ENCODE results near the gene VPS9D1. TPM values are rescaled to one million over a fixed set of nuclear protein-coding genes. Genes with fewer than 3 reads are reported as not detected.

The VPS9D1 gene
- polyA plus RNA-seq, 1 donor from 2014 or later: 29.9 TPM

DNA sequence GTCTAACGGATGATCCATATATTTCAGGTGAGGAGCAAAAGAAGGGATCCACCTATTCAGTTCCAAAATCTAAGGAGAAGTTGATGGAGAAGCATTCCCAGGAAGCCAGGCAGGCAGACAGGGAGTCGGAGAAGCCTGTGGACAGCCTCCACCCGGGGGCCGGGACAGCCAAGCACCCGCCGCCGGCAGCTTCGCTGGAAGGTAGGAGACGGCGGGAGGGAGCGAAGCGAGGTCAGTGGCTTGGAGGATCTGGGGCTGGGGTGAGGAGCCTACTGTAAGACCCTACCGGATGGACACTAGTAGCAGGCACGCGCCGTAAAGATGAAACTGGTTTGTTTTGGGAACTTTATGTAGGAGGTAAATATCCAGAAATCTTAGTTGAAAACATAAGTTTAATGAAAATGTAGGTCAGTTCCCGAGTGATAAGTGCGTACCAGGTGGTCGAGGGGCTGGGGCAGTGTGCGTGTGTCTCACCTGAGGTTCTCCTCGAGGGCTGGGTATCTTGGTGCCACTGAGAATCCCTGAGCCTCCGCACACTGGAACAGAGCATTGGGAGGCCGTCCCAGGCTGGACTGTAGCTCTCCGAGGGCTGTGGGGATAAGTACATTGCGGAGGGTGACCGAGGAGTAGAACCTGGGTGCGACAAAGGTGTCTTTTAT, 62.3 kb downstream of the VPS9D1 start:
- TF ChIP-seq POLR2AphosphoS5 (IDR thresholded peaks at IDR 0.05) (no peak), SMC3 (conservative IDR thresholded peaks at IDR 0.05; ENCODE audit: poor library complexity) (peak; percentile 9)
- Histone ChIP-seq H2AFZ (ENCODE audit: low read depth, low read length) (peak overlapping the region; percentile 65), H3K9me2 (ENCODE audit: insufficient read depth, low read length) (no peaks in the 10 kb centered on the region)

DNA sequence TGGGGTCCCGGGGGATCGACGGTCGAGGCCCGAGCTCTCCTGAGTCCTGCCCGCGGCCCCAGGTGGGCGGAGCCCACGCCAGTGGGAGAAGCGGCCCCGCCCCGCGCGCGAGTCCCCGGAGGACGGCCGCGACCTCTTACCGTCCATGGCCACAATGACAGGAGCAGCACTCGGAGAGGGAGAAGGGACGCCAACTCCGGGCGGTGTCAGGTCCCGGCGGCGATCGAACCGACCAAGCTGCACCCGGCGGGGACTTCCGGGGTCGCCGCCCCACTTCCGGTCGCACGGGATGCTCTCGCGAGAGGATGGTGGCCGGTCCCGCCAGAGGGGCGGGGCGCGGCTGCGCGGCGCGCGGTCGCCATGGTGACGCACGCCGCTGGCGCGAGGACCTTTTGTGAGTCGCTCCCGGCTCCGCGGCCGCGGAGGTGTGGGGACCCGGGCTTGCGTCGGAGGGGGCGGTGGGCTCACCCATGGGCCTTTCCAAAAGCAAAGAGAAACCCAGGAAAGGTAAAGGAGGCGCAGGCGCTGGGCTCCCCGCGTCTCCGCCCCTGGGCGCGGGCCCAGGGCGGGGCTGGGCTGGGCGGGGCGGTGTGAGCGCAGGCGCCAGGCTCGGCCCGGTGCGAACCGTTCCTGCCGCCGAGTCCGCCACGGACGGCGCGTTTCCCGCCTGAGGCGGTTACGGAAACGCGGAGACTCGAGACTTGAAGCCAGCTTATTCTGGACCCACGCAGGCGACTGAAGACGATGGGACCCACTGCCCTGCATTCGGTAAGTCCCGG, 63.1 kb downstream of the VPS9D1 start, which contains the start of the genes CHMP1A and SPATA33:
CHMP1A (minus strand) TSS at position 267 of the 779 bp plus-strand sequence; CDS start at position 147, 120 bp downstream.
SPATA33 (plus strand) TSS at position 395 of the 779 bp plus-strand sequence; CDS start at position 471, 76 bp downstream.
- H3K36me3 ChIP-seq (ENCODE audit: insufficient read depth, low read length): peaks cover 11% of the 10 kb centered on the region
- H3K9ac ChIP-seq (ENCODE audit: low read length): peak within 1 kb of the TSS; percentile 84
- H3K27ac ChIP-seq (ENCODE audit: low read length): peak within 1 kb of the TSS; percentile 66

More for the DNA sequence above, 62.3 kb downstream of the VPS9D1 start:
- Histone ChIP-seq H3K27ac (ENCODE audit: low read length) (peak overlapping the region; percentile 66), H3F3A (ENCODE audit: insufficient read depth, low read length, poor library complexity, severe bottlenecking) (no peaks in the 10 kb centered on the region), H3K4me3 (ENCODE audit: low read length) (peak overlapping the region; percentile 94), H3K36me3 (ENCODE audit: insufficient read depth, low read length) (peaks cover 11% of the 10 kb centered on the region), H3K9me3 (ENCODE audit: low read length) (no peaks in the 10 kb centered on the region), H3K27me3 (ENCODE audit: insufficient read depth, low read depth, low read length) (no peaks in the 10 kb centered on the region), H3K79me2 (replicated peaks; ENCODE audit: insufficient read depth, low read length) (peaks cover 43% of the 10 kb centered on the region), H4K20me1 (ENCODE audit: insufficient read depth) (no peaks in the 10 kb centered on the region), H3K9ac (ENCODE audit: low read length) (peak overlapping the region; percentile 84), H3K4me2 (ENCODE audit: low read length) (peak overlapping the region; percentile 34)

More for the DNA sequence above, 63.1 kb downstream of the VPS9D1 start, which contains the start of the genes CHMP1A and SPATA33:
- H3K9me3 ChIP-seq (ENCODE audit: low read length): no peaks in the 10 kb centered on the region
- H3K4me2 ChIP-seq (ENCODE audit: low read length): peak within 1 kb of the TSS; percentile 54
- H3K4me3 ChIP-seq (ENCODE audit: low read length): peak within 1 kb of the TSS; percentile 94
- no peaks in the 10 kb centered on the region for H4K20me1 ChIP-seq (ENCODE audit: insufficient read depth)
- no peaks in the 10 kb centered on the region for H3F3A ChIP-seq (ENCODE audit: insufficient read depth, low read length, poor library complexity, severe bottlenecking)
- H2AFZ ChIP-seq (ENCODE audit: low read depth, low read length): peak within 1 kb of the TSS; percentile 65
- TF ChIP-seq POLR2AphosphoS5 (IDR thresholded peaks at IDR 0.05) (peak; percentile 91), RAD21 (conservative IDR thresholded peaks at IDR 0.05) (peak; percentile 46), SMC3 (conservative IDR thresholded peaks at IDR 0.05; ENCODE audit: poor library complexity) (no peak), MXI1 (conservative IDR thresholded peaks at IDR 0.05; ENCODE audit: poor library complexity, severe bottlenecking) (peak; percentile 98), EZH2 (IDR thresholded peaks at IDR 0.05; ENCODE audit: borderline replicate concordance, insufficient read depth, low read length, poor library complexity, severe bottlenecking) (no peak), EP300 (conservative IDR thresholded peaks at IDR 0.05; ENCODE audit: poor library complexity, severe bottlenecking) (peak; percentile 18), TAF1 (IDR thresholded peaks at IDR 0.05; ENCODE audit: low read depth) (peak; percentile 12)
- TF ChIP-seq, protein P1, sequence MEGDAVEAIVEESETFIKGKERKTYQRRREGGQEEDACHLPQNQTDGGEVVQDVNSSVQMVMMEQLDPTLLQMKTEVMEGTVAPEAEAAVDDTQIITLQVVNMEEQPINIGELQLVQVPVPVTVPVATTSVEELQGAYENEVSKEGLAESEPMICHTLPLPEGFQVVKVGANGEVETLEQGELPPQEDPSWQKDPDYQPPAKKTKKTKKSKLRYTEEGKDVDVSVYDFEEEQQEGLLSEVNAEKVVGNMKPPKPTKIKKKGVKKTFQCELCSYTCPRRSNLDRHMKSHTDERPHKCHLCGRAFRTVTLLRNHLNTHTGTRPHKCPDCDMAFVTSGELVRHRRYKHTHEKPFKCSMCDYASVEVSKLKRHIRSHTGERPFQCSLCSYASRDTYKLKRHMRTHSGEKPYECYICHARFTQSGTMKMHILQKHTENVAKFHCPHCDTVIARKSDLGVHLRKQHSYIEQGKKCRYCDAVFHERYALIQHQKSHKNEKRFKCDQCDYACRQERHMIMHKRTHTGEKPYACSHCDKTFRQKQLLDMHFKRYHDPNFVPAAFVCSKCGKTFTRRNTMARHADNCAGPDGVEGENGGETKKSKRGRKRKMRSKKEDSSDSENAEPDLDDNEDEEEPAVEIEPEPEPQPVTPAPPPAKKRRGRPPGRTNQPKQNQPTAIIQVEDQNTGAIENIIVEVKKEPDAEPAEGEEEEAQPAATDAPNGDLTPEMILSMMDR (IDR thresholded peaks at IDR 0.05; ENCODE audit: poor library complexity, severe bottlenecking): no peak
- TF ChIP-seq, protein P2, sequence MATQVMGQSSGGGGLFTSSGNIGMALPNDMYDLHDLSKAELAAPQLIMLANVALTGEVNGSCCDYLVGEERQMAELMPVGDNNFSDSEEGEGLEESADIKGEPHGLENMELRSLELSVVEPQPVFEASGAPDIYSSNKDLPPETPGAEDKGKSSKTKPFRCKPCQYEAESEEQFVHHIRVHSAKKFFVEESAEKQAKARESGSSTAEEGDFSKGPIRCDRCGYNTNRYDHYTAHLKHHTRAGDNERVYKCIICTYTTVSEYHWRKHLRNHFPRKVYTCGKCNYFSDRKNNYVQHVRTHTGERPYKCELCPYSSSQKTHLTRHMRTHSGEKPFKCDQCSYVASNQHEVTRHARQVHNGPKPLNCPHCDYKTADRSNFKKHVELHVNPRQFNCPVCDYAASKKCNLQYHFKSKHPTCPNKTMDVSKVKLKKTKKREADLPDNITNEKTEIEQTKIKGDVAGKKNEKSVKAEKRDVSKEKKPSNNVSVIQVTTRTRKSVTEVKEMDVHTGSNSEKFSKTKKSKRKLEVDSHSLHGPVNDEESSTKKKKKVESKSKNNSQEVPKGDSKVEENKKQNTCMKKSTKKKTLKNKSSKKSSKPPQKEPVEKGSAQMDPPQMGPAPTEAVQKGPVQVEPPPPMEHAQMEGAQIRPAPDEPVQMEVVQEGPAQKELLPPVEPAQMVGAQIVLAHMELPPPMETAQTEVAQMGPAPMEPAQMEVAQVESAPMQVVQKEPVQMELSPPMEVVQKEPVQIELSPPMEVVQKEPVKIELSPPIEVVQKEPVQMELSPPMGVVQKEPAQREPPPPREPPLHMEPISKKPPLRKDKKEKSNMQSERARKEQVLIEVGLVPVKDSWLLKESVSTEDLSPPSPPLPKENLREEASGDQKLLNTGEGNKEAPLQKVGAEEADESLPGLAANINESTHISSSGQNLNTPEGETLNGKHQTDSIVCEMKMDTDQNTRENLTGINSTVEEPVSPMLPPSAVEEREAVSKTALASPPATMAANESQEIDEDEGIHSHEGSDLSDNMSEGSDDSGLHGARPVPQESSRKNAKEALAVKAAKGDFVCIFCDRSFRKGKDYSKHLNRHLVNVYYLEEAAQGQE (IDR thresholded peaks at IDR 0.05; ENCODE audit: borderline replicate concordance): peak; percentile 41
- H3K9me2 ChIP-seq (ENCODE audit: insufficient read depth, low read length): no peaks in the 10 kb centered on the region
- H3K27me3 ChIP-seq (ENCODE audit: insufficient read depth, low read depth, low read length): no peaks in the 10 kb centered on the region
- peaks cover 43% of the 10 kb centered on the region for H3K79me2 ChIP-seq (replicated peaks; ENCODE audit: insufficient read depth, low read length)

Other genes starting within 250 kb of the VPS9D1 start
- 32.5 and 53.7 TPM in 2 replicates for gene ANKRD11, start 230.3 kb downstream of the VPS9D1 start, polyA plus RNA-seq
- gene SPG7, start 212.5 kb downstream of the VPS9D1 start, polyA plus RNA-seq: 216 and 248 TPM in 2 replicates
- gene RPL13, start 160.2 kb downstream of the VPS9D1 start, polyA plus RNA-seq: 2,635 and 2,685 TPM in 2 replicates
- gene CPNE7, start 145.1 kb downstream of the VPS9D1 start, polyA plus RNA-seq: 0.15 and 3.8 TPM in 2 replicates
- 0.33 and 0.96 TPM in 2 replicates for gene DPEP1, start 107.3 kb downstream of the VPS9D1 start, polyA plus RNA-seq
- 113 and 150 TPM in 2 replicates for gene CHMP1A, start 63.2 kb downstream of the VPS9D1 start, polyA plus RNA-seq
- gene SPATA33, start 63.1 kb downstream of the VPS9D1 start, polyA plus RNA-seq: 16.0 and 24.8 TPM in 2 replicates
- 126 and 161 TPM in 2 replicates for gene CDK10, start 34.2 kb downstream of the VPS9D1 start, polyA plus RNA-seq
- gene SPATA2L, start 19.2 kb downstream of the VPS9D1 start, polyA plus RNA-seq: 39.1 and 42.3 TPM in 2 replicates
- gene ZNF276, start 639 bp upstream of the VPS9D1 start, polyA plus RNA-seq: 31.8 and 35.4 TPM in 2 replicates
- gene FANCA, start 95.7 kb upstream of the VPS9D1 start, polyA plus RNA-seq: 10.2 and 13.3 TPM in 2 replicates
- gene SPIRE2, start 107.6 kb upstream of the VPS9D1 start, polyA plus RNA-seq: 45.0 and 54.1 TPM in 2 replicates
- gene TCF25, start 152.7 kb upstream of the VPS9D1 start, polyA plus RNA-seq: 200 and 240 TPM in 2 replicates
- gene MC1R, start 198.0 kb upstream of the VPS9D1 start, polyA plus RNA-seq: 21.3 and 27.6 TPM in 2 replicates
- 2,442 and 2,885 TPM in 2 replicates for gene TUBB3, start 202.4 kb upstream of the VPS9D1 start, polyA plus RNA-seq
- 212 and 213 TPM in 2 replicates for gene DEF8, start 227.9 kb upstream of the VPS9D1 start, polyA plus RNA-seq

All from neural cell (in vitro differentiated cells).